HepG2 (cell line): ENCODE data around the gene TEX29. TPM values are rescaled to one million over a fixed set of nuclear protein-coding genes. Genes with fewer than 3 reads are reported as not detected.

Experiments used
- ATAC-seq: fragments of 200-7000 bp; cut with Tn5 transposase; 3 replicates; pipeline ENCODE4 v1.9.1; 2020; ENCODE audit warnings: mild to moderate bottlenecking, moderate library complexity
- BruUV-seq: library from RNA; stranded (reverse); fragments of 400-500 nt; replicated peaks from 2 replicates; lab custom pipeline; 2021; lab: Mats Ljungman, UMichigan
- CTCF ChIA-PET: fragments of 300-600 bp; formaldehyde crosslinking; extraction: SDS; loops from one replicate; lab custom pipeline; 2021; ENCODE audit warnings: low total read pairs, inconsistent platforms, low intra/inter-chr PET ratio; lab: Yijun Ruan, JAX
- POLR2A ChIA-PET: fragments of 350-600 bp; sonication (Branson Sonifier 250); formaldehyde crosslinking; loops from one replicate; lab custom pipeline; 2020; ENCODE audit warnings: antibody characterized with exemption, inconsistent platforms; lab: Yijun Ruan, JAX
- DNase-seq: peaks from one replicate; pipeline ENCODE4 v3.0.0-alpha.2; 2015; ENCODE audit warnings: low spot score
- FAIRE-seq: peaks from 3 replicates; lab custom pipeline; 2011; peaks lifted over from hg19 to GRCh38; lab: Jason Lieb, UNC
- H2AFZ ChIP-seq: one replicate; pipeline ENCODE4 v1.6.1; 2011; ENCODE audit warnings: low read length, inconsistent platforms
- H3K27ac ChIP-seq: fragments of 300-600 bp; 3 replicates; pipeline ENCODE4 v1.8.0; 2011; ENCODE audit warnings: mixed run types, mild to moderate bottlenecking, mixed read lengths, low read length, inconsistent platforms; ENCODE audit not compliant: insufficient read depth; ENCODE audit errors: extremely low read length
- H3K27me3 ChIP-seq, 2 experiments: fragments of 200-600 bp in 1 of 2; 2 replicates in 1 of 2; 3 replicates in 1 of 2; pipeline versions ENCODE4 v1.6.0 to v1.8.0; 2011; ENCODE audit warnings: low read length in 2 of 2, mild to moderate bottlenecking in 2 of 2, moderate library complexity in 2 of 2, inconsistent platforms in 1 of 2; ENCODE audit not compliant: insufficient read depth in 2 of 2, control insufficient read depth in 1 of 2
- H3K36me3 ChIP-seq, 2 experiments: fragments of 200-600 bp in 1 of 2; replicated peaks in 1 of 2; 2 replicates in 1 of 2; 3 replicates in 1 of 2; pipeline versions ENCODE4 v1.5.1 to v1.8.0; 2011; ENCODE audit warnings: low read length in 2 of 2, inconsistent platforms in 1 of 2; ENCODE audit not compliant: insufficient read depth in 2 of 2, control insufficient read depth in 1 of 2
- H3K4me1 ChIP-seq: 2 replicates; pipeline ENCODE4 v1.5.1; 2012; ENCODE audit warnings: low read length, inconsistent platforms; ENCODE audit not compliant: insufficient read depth
- H3K4me2 ChIP-seq: 2 replicates; pipeline ENCODE4 v1.6.0; 2011; ENCODE audit warnings: low read depth, low read length, inconsistent platforms
- H3K4me3 ChIP-seq, 3 experiments: fragments of 200-600 bp in 1 of 3; sonication (generic), shearing (Covaris generic) in 1 of 3; replicated peaks in 1 of 3; 2 replicates each; pipeline ENCODE4 v1.5.1; 2011 to 2016; ENCODE audit warnings: low read length in 3 of 3, inconsistent platforms in 2 of 3, low read depth in 2 of 3, mild to moderate bottlenecking in 2 of 3, control low read depth in 1 of 3, mixed read lengths in 1 of 3; ENCODE audit not compliant: insufficient read depth in 1 of 3
- H3K79me2 ChIP-seq: one replicate; pipeline ENCODE4 v1.6.1; 2011; ENCODE audit warnings: low read length, inconsistent platforms; ENCODE audit not compliant: insufficient read depth
- H3K9ac ChIP-seq: 2 replicates; pipeline ENCODE4 v1.6.0; 2011; ENCODE audit warnings: mild to moderate bottlenecking, low read depth, low read length, inconsistent platforms; ENCODE audit not compliant: insufficient read depth
- H3K9me3 ChIP-seq: 2 replicates; pipeline ENCODE4 v1.5.1; 2012; ENCODE audit warnings: mild to moderate bottlenecking, low read length
- H4K20me1 ChIP-seq: 2 replicates; pipeline ENCODE4 v1.6.0; 2011; ENCODE audit warnings: inconsistent platforms, mild to moderate bottlenecking, low read length, moderate library complexity; ENCODE audit not compliant: insufficient read depth
- DPF2 ChIP-seq: sonication (generic); formaldehyde crosslinking; IDR thresholded peaks from 2 replicates; pipeline ENCODE4 v1.4.0; 2020; ENCODE audit warnings: mild to moderate bottlenecking, low read depth, missing genetic modification reagents, borderline replicate concordance
- FOXP1 ChIP-seq, 2 experiments: fragments of 450-650 bp in 1 of 2; IDR thresholded peaks; 2 replicates each; pipeline ENCODE4 v1.6.1; 2017 to 2018; ENCODE audit warnings: antibody characterized with exemption in 1 of 2
- GABPA ChIP-seq, 2 experiments: IDR thresholded peaks; 2 replicates each; pipeline ENCODE4 v1.6.1; 2011 to 2016; ENCODE audit warnings: low read depth in 2 of 2, low read length in 1 of 2, missing biosample characterization in 1 of 2, missing genetic modification characterization in 1 of 2
- GFI1 ChIP-seq: sonication (generic); formaldehyde crosslinking; IDR thresholded peaks from 2 replicates; pipeline ENCODE4 v1.5.0; 2020; ENCODE audit warnings: missing genetic modification reagents, mild to moderate bottlenecking, borderline replicate concordance
- GTF3A ChIP-seq: sonication (generic); formaldehyde crosslinking; conservative IDR thresholded peaks from 2 replicates; pipeline ENCODE4 v1.4.0; 2020; ENCODE audit warnings: mild to moderate bottlenecking, missing genetic modification reagents
- HDAC1 ChIP-seq: sonication (generic); formaldehyde crosslinking; IDR thresholded peaks from 2 replicates; pipeline ENCODE4 v1.5.1; 2020; ENCODE audit warnings: mild to moderate bottlenecking, missing genetic modification reagents
- KDM2A ChIP-seq: sonication (generic); formaldehyde crosslinking; IDR thresholded peaks from 2 replicates; pipeline ENCODE4 v1.4.0; 2020; ENCODE audit warnings: low read depth, missing genetic modification reagents, borderline replicate concordance
- SP4 ChIP-seq: sonication (generic); formaldehyde crosslinking; IDR thresholded peaks from 2 replicates; pipeline ENCODE4 v1.8.1; 2023; ENCODE audit warnings: mild to moderate bottlenecking, missing genetic modification reagents
- SRSF9 ChIP-seq: fragments of 200-400 bp; formaldehyde crosslinking; IDR thresholded peaks from 2 replicates; pipeline ENCODE4 v1.6.1; 2018; ENCODE audit warnings: borderline replicate concordance, mild to moderate bottlenecking, low read depth, low read length; ENCODE audit not compliant: insufficient read depth, poor library complexity, severe bottlenecking
- SRY ChIP-seq: sonication (generic); formaldehyde crosslinking; IDR thresholded peaks from 2 replicates; pipeline ENCODE4 v1.8.0; 2022; ENCODE audit warnings: mild to moderate bottlenecking, missing genetic modification reagents
- TAF1 ChIP-seq: sonication (generic); formaldehyde crosslinking; IDR thresholded peaks from 2 replicates; pipeline ENCODE4 v1.4.0; 2020; ENCODE audit warnings: missing genetic modification reagents
- ZBTB38 ChIP-seq: sonication (generic); formaldehyde crosslinking; IDR thresholded peaks from 2 replicates; pipeline ENCODE4 v1.5.1; 2020; ENCODE audit warnings: mild to moderate bottlenecking, missing genetic modification reagents
- ZNF30 ChIP-seq: sonication (generic); formaldehyde crosslinking; IDR thresholded peaks from 2 replicates; pipeline ENCODE4 v1.5.0; 2020; ENCODE audit warnings: mild to moderate bottlenecking, missing genetic modification reagents
- ZNF513 ChIP-seq: sonication (generic); formaldehyde crosslinking; conservative IDR thresholded peaks from 2 replicates; pipeline ENCODE4 v1.5.0; 2020; ENCODE audit warnings: missing genetic modification reagents
- WGBS: methylation state at CpG from one replicate; pipeline ENCODE4 v1.1.6; 2017; ENCODE audit warnings: low lambda C conversion rate; 5-methylcytosine and 5-hydroxymethylcytosine counted together
- in situ Hi-C: cut with HindIII; loops from 2 replicates; pipeline ENCODE4 v1.10.0; 2017; ENCODE audit warnings: low pct_unique_long_range_greater_than_20kb; ENCODE audit not compliant: extremely low pct_ligation_motif_present
- intact Hi-C: fragments of 100-400 bp; cut with micrococcal nuclease; formaldehyde crosslinking; loops from one replicate; pipeline ENCODE4 v1.10.0; 2022; ENCODE audit not compliant: unreplicated experiment
- polyA plus RNA-seq, 8 experiments: library from polyadenylated mRNA; depleted of rRNA in 3 of 8; stranded (reverse) in 7 of 8; unstranded in 1 of 8; fragments of >200 nt; fragmentation: Illumina TruSeq in 4 of 8; extraction: Trizol in 4 of 8; gene quantifications; 2 replicates each; pipeline versions ENCODE4 v1.2.1 to v1.2.3, GENCODE V29; 2011 to 2016; ENCODE audit warnings: low read depth in 4 of 8, missing spikeins in 1 of 8, mixed read lengths in 1 of 8; ENCODE audit not compliant: insufficient read depth in 1 of 8
- total RNA-seq, 5 experiments: library from RNA; depleted of rRNA; stranded (reverse); fragments of >200 nt; fragmentation: Illumina TruSeq; extraction: Trizol; gene quantifications; 2 replicates each; pipeline ENCODE4 v1.2.3, GENCODE V29; 2016; ENCODE audit warnings: low read depth in 1 of 5
- TF ChIP-seq, protein P1 (sequence below): sonication (generic); formaldehyde crosslinking; conservative IDR thresholded peaks from 2 replicates; pipeline ENCODE4 v1.4.0; 2020; ENCODE audit warnings: missing genetic modification reagents
- TF ChIP-seq, protein P2 (sequence below): sonication (generic); formaldehyde crosslinking; IDR thresholded peaks from 2 replicates; pipeline ENCODE4 v1.4.0; 2020; ENCODE audit warnings: missing genetic modification reagents

Gene TEX29
- total and polyA plus RNA-seq, 2 of the 13 experiments (the other 11 are each of a cell fraction or from before 2014, with no cell fraction given), result 0.12 to 0.22 TPM

DNA sequence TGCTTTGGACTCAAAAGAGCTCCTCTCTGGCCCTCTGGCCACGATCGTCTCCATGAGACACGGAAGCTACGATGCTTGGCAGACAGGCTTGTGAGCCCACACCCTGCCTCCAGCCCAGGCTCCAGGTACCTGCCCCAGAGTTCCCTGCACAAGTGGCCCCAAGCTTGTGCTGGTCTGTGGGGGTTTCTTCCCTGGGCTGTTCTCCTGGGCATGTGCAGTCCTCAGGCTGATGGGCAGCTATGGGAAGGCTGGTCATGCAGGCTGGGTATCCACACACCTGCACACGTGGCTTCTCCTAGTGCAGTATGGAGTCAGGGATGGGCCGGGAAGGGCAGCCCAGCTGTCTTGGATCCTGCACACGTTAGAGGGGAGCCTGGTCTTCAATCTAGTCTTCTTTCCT lies 43.1 kb downstream of the TEX29 start (continued):
- no peak for TF ChIP-seq FOXP1 (IDR thresholded peaks at IDR 0.05)
- TF ChIP-seq FOXP1 (CRISPR knock-in tag; IDR thresholded peaks at IDR 0.05), result no peak
- no peak for TF ChIP-seq TAF1 (CRISPR knock-in tag)
- no peak for TF ChIP-seq SRY (CRISPR knock-in tag)
- no peak for TF ChIP-seq SP4 (CRISPR knock-in tag)

DNA sequence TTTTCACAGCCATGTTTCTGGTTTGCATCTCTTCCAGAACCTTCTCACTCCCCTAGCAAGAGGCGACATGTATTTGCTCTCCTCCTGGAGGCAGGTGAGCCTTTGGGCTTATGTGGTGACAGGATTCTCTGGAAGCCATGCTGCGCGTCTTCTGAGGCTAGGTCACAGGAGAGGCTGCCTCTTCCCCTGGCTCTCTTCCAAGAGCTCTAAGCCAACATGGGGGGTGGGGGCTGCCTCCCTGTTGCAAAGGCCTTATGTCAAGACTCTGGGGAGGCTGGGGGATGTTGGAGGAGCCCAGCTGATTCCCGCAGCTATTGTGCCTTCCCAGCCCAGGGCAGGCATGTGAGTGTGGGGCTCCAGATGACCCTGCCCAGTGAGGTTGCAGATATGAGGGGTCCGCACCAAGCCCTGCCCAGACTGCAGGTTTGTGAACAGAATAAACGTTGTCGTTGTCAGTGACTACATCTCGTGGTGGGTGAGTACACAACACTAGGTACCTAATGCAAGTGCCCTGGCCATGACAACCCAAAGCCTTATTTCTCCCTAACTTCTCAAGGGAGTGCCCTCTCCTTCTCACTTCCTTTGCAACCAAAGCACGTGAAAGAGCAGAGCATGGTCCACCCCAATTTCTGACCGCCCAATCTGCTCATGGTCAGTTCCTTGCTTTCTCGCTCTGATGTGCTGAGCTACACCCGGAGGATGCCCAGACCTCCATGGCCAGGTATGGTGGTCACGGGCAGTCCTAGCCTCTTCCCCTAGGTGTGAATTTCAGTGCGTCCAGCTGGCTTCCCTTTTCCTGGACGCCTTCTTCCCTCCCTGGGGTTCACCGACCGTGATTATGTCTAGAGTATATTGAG lies 44.9 kb downstream of the TEX29 start:
- BruUV-seq, result no TSS peak
- no peak for ATAC-seq
- Histone ChIP-seq H3K4me2 (no peak overlapping the region), H3K27me3 (peaks cover 4 to 61% of the 10 kb centered on the region in 2 experiments), H3K9me3 (no peaks in the 10 kb centered on the region), H4K20me1 (no peaks in the 10 kb centered on the region), H3K27ac (no peak overlapping the region), H3K4me3 (no peak overlapping the region), H3K79me2 (no peaks in the 10 kb centered on the region), H3K4me1 (no peaks in the 10 kb centered on the region), H3K9ac (no peak overlapping the region), H3K36me3 (no peaks in the 10 kb centered on the region), H2AFZ (no peak overlapping the region)
- intact Hi-C loops, result no loop called here
- 29% methylated on average over 12 of the region's 17 CpGs for WGBS
- CTCF ChIA-PET, result no interaction called here
- FAIRE-seq, result no peak
- in situ Hi-C loops, result no loop called here
- POLR2A ChIA-PET, result no interaction called here
- DNase-seq, result no peak
- no peak for TF ChIP-seq KDM2A (CRISPR knock-in tag)
- TF ChIP-seq, protein P1, sequence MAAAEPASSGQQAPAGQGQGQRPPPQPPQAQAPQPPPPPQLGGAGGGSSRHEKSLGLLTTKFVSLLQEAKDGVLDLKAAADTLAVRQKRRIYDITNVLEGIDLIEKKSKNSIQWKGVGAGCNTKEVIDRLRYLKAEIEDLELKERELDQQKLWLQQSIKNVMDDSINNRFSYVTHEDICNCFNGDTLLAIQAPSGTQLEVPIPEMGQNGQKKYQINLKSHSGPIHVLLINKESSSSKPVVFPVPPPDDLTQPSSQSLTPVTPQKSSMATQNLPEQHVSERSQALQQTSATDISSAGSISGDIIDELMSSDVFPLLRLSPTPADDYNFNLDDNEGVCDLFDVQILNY (CRISPR knock-in tag), result no peak
- TF ChIP-seq ZNF30 (CRISPR knock-in tag), result no peak
- TF ChIP-seq, protein P2, sequence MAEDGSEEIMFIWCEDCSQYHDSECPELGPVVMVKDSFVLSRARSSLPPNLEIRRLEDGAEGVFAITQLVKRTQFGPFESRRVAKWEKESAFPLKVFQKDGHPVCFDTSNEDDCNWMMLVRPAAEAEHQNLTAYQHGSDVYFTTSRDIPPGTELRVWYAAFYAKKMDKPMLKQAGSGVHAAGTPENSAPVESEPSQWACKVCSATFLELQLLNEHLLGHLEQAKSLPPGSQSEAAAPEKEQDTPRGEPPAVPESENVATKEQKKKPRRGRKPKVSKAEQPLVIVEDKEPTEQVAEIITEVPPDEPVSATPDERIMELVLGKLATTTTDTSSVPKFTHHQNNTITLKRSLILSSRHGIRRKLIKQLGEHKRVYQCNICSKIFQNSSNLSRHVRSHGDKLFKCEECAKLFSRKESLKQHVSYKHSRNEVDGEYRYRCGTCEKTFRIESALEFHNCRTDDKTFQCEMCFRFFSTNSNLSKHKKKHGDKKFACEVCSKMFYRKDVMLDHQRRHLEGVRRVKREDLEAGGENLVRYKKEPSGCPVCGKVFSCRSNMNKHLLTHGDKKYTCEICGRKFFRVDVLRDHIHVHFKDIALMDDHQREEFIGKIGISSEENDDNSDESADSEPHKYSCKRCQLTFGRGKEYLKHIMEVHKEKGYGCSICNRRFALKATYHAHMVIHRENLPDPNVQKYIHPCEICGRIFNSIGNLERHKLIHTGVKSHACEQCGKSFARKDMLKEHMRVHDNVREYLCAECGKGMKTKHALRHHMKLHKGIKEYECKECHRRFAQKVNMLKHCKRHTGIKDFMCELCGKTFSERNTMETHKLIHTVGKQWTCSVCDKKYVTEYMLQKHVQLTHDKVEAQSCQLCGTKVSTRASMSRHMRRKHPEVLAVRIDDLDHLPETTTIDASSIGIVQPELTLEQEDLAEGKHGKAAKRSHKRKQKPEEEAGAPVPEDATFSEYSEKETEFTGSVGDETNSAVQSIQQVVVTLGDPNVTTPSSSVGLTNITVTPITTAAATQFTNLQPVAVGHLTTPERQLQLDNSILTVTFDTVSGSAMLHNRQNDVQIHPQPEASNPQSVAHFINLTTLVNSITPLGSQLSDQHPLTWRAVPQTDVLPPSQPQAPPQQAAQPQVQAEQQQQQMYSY (CRISPR knock-in tag), result no peak
- TF ChIP-seq ZNF513 (CRISPR knock-in tag), result no peak
- no peak for TF ChIP-seq GTF3A (CRISPR knock-in tag)
- no peak for TF ChIP-seq HDAC1 (CRISPR knock-in tag)
- TF ChIP-seq GABPA (IDR thresholded peaks at IDR 0.05; ENCODE audit: low read depth, low read length), result no peak
- no peak for TF ChIP-seq GABPA (CRISPR knock-in tag; IDR thresholded peaks at IDR 0.05; ENCODE audit: low read depth)
- no peak for TF ChIP-seq DPF2 (CRISPR knock-in tag)
- TF ChIP-seq SRSF9, result no peak
- no peak for TF ChIP-seq ZBTB38 (CRISPR knock-in tag)
- no peak for TF ChIP-seq GFI1
